HG02623 (cell line): ENCODE measurements around the gene COL1A1.

Experiments
- ATAC-seq: cut with Tn5 transposase; IDR thresholded peaks from one replicate; pipeline ENCODE4 v1.9.1; 2021; ENCODE audit warnings: moderate library complexity; ENCODE audit not compliant: unreplicated experiment

COL1A1 gene

DNA sequence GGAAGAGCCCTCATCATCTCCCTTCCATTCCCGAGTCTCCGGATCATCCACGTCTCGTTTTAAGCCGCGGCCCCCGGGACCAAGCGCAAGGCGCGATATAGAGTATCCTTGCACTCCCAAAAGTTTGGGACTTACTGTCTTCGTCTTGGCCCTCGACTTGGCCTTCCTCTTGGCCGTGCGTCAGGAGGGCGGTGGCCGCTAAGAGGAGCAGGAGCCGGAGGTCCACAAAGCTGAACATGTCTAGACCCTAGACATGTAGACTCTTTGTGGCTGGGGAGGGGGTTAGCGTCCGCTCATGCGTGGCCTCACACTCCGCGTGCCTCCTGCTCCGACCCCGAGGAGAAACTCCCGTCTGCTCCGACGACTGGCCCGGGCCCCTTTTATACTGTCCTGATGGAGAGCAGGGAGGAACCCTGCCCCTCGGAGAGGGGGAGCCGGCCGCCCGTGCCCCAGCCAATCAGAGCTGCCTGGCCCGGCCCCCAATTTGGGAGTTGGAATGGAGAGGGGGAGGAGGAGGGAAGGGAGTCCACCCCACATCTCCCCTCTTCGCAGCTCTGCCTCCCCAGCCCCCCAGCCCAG is at the start of gene COL1A1:
Gene COL1A1, minus strand, starts transcription at position 356 of the 579 bp plus-strand sequence. Its CDS starts 118 bp downstream, at position 238.
- no peak for ATAC-seq

- no peak for ATAC-seq
Observed at GRCh38 chr17:50248255-50248654, 46.8 kb upstream of the COL1A1 start.

DNA sequence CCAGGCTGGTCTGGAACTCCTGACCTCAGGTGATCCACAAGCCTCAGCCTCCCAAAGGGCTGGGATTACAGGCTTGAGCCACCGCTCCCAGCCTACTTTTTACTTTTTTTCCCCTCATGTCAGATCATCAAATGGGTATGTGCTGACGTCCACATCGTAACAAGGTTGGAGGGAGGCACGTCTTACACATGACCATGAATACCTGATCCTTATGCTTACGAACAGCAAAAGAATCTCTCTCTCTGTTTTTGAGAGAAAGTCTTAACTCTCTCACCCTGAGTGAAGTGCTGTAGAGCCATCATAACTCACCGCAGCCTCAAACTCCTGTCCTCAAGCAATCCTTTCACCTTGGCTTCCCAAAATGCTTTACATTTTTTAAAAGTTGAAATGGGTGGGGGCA is 43.3 kb upstream of the COL1A1 start:
- no peak for ATAC-seq

DNA sequence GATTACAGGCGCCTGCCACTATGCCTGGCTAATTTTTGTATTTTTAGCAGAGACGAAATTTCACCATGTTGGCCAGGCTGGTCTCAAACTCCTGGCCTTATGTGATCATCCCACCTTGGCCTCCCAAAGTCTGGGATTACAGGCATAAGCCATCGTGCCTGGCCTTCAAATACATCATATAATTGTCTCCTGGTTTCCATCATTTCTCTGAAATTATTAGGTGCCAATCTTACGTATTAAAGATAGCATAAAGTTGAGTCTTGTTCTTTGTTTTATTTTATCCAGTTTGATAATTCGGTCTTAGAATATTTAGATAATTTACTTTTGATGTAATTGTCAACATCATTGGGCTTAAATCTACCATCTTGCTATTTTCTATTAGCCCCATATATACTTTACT is 40.0 kb upstream of the COL1A1 start:
- ATAC-seq = no peak

GRCh38 chr17:50240851-50241250 is 39.4 kb upstream of the COL1A1 start:
- no peak for ATAC-seq

DNA sequence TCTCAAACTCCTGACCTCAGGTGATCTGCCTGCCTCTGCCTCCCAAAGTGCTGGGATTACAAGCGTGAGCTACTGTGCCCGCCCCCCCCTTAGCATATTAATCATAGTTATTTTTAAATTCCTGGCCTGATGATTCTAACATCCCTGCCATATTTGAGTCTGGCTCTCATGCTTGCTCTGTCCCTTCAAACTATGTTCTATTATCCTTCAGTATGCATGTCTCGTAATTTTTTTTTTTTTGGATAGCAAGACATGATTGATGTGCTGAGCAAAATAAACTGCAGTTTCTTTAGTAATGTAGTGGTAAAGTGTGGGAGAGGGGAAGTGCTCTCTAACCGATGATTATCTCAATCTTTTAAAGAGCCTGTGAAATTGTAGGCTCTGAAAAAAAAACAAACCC is 38.5 kb upstream of the COL1A1 start:
- no peak for ATAC-seq

DNA sequence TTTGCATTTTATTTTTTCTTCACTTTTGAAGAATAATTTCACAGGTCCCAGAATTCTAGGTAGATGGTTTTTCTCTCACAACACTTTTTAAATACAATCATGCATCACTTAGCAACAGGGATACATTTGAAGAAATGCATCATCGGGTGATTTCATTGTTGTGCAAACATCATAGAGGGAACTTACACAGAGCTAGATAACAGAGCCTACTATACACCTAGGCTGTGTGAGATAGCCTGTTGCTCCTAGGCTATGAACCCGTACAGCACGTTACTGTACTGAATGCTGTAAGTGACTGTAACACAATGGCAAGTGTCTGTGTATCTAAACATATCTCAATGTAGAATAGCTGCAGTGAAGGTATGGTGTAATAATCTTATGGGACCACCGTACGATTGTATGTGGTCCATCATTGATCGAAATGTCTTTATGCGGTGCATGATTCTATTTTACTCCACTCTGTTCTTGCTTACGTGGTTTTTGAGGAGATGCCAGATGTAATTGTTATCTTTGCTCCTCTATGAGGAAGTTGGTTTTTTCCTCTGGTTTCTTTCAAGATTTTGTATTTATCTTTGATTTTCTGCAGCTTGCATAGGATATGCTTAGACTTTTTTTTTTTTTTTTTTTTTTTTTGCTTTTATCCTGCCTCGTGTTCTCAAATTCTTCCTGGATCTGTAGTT is 37.3 kb upstream of the COL1A1 start:
- ATAC-seq = no peak

DNA sequence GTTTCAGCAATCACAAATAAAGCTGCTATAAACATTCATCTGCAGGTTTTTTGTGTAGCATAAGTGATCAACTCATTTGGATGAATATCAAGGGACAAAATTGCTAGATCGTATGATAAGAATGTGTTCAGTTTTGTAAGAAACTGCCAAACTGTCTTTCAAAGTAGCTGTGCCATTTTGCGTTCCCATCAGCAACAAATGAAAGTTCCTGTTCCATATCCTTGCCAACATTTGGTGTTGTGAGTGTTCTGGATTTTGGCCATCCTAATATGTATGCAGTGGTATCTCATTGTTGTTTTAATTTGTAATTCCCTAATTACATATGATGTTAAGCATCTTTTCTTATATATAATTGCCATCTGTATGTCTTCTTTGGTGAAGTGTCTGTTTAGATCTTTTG is 36.5 kb upstream of the COL1A1 start:
- no peak for ATAC-seq

- ATAC-seq = no peak
Observed at GRCh38 chr17:50234581-50234980, 33.1 kb upstream of the COL1A1 start.

GRCh38 chr17:50225701-50226240 is 24.3 kb upstream of the COL1A1 start:
- ATAC-seq = no peak

GRCh38 chr17:50222922-50223321 is 21.5 kb upstream of the COL1A1 start:
- ATAC-seq = no peak

DNA sequence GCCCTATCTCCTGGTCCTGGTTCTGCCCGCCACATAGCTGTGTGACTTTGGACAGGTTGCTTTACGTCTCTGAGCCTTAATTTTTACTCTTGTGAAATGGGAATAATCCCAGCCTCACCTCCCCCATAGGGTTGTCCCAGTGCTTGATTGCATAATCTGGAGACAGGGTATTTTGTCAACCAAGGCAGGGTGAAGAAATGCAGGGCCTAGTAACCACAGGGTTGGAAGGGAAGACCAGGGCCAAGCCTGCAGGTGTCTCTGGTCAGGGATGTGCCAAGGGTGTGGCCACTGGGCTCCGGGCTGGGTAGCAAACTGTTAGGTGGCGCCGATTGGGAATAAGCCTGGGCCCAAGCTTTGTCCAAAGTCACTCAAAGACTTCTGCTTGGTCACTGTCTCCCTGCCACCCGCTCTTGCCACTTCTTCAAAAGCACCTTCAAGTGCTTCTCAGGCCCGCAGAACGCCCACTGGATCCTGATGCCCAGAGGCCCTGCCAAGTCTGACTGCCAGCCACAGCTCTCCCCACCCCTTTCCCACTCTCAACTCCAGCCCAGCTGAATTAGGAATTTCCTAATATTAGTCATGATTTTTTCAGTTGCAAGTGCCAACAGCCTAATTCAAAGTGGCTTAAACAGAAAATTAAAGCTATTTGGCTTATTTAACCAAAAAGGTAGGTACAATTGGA is 20.6 kb upstream of the COL1A1 start:
- ATAC-seq = no peak

DNA sequence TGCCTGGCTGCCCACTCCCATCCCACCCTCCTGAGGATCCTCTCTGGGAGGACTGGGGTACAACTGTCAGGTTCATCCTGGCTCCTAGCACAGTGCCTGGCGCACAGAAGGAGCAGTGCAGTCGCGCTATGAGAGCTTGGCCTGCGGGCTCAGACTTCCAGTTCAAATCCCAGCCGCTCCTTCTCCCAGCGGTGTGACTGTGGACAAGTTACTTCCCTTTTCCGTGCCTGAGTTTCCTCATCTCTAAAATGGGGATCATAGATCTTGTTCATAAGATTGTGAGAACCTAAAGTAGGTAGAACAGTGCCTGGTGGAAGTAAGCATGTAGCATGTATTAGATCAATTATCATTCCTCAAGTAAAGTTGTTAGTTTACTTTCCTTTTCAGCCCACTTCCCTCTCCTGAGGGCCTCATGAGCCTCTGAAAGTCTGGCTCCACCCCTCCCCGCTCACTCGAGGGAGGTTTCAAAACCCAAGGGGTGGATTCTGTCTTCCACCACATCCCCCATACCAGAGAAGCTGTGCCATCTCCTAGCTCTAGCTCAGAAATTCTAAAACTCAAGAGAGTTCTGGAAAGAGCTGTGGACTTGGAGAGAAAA is 19.9 kb upstream of the COL1A1 start:
- no peak for ATAC-seq

GRCh38 chr17:50220811-50221210 is 19.4 kb upstream of the COL1A1 start:
- no peak for ATAC-seq

DNA sequence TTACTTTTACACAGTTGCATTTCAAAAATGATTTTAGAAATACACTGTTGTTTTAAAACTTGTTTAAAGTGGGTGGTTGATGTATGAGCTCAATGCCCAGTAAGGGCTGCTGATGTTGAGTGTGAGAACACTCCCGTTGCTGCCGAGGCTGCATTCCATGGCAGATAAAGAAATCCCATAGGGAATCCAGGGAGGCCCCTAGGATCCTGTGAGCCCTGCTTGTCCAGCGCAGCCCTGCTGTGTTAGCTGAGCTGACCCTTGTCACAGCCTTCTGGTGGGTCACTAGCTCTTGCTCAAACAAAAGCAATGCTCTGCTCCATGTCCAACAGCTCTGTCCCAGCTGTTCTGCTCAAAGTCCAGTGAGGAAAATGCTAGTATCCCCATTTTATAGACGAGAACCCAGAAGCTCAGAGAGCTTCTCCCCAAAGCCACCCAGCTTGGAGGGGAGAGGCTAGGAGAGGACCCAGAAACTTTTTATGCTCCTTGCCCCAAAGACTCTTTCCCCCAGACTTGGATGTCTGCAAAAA is 18.6 kb upstream of the COL1A1 start:
- ATAC-seq = no peak

DNA sequence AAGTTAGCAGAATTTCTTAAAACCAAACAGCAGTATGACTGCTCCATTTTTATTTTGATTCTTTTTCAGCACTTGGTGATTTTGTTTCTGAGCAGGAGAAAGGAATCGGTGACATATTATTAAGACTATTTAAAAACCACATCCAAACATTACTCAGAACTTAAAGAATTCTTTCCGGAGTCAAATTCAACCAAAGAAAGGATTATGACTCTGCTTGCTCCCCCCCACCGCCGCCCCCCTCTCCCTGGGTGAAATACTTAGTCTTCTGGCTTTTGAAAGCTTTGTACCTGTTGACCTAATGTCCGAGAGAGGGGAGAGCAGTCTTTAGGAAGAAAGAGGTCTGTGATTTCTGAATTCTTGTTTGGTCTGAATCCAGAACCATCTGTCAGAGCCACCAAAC is 17.9 kb upstream of the COL1A1 start:
- no peak for ATAC-seq

DNA sequence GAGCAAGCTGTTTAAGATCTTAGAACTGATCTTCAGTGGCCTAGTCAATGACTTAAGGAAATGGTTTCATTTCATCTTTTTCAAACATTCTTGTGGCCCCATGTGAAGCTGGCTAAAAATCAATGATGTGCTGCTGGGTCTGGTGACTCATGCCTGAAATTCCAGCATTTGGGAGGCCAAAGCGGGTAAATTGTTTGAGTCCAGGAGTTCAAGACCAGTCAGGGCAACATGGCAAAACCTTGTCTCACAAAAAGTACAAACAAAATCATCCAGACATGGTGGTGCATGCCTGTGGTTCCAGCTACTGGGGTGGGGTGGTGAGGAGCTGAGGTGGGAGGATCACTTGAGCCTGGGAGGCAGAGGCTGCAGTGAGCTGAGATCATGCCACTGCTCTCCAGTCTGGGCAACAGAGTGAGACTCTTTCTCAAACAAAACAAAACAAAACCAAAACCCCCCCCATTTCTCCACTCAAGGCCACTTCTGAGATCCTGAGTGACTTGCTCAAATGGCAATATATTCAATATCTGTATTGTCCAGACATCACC is 17.4 kb upstream of the COL1A1 start:
- no peak for ATAC-seq

DNA sequence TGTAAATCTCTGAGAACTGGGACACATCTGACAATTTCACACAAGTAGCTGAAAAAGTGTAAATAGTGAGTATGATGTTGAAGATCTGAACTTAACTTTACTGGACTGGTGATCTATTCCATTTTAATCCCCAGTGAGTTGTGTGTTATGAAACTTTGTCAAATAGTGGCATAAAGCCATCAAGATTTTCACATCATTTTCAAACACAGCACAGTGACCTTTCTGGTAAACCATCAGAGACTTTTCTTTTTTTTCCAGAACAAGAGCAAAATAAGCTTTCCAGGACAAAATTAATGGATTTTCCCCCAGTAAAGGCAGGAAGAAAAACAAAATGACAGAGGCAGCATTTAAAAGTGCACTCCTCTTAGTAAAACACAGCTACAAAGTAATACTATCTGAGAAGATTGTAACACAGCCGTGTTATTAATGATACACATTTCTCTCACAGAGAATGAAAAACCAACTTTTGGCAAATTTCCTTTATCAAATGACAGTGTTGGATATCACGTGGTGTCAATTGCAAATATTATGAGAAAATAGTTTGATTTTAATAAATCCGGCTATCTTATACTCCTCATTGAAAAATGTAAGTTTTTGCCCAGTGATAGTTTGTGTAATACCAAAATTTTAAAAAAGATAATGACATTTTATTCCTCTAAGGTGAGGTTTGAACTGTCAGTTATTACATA is 16.8 kb upstream of the COL1A1 start:
- no peak for ATAC-seq

DNA sequence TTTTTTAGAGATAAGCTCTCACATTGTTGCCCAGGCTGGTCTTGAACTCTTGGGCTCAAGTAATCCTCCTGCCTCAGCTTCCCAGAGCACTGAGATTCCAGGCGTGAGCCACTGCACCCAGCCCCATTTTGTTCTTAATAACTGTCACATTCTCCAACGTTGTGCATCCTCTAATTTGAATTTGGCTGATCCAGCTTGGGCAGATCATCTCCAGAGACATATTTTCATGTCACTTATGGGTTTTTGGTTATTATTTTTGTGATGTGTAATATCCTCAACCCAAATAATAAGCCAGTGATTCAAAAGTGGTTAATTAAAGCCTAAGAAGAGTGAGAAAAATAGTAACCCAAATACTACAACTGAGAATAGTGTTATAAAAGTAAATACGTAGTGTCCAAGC is 16.2 kb upstream of the COL1A1 start:
- no peak for ATAC-seq

DNA sequence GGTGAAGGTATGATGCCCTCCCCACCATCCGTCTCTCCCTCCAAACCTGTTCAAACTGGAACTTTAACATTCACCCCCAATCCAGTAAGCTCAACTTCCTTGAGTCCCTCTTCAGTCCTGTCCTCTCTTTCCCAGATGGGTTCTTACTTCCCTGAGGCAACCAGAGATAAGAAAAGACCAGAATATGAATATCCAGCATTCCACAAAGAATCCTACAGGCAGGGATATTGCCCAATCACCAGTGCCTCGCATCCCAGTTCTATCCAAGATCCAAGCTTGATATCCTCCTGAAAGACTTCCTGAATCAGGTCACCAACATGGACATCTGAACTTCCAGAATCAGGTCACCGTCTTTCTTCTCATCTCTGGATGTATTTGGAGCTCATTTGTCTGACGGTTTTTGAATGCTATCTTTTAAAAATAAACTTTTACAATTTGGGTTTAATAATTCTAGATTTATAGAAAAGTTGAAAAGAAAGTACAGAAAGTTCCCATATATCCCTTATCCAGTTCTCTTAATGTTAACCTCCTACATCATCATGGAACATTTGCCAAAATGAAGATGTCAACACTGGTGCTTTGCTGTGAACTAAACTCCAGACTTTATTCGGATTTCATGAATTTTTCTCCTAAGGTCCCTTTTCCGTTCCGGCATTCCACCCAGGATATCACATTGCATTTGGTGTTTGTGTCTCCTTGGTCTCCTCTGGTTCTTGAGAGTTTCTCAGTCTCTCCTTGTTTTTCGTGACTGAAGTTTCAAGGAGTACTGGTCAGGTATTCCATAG is 13.7 kb upstream of the COL1A1 start:
- ATAC-seq = no peak
